IMR-90 (cell line): ENCODE measurements around the gene SAMD9. TPM values are rescaled to one million over a fixed set of nuclear protein-coding genes. Genes with fewer than 3 reads are reported as not detected.

Experiments used
- ATAC-seq: fragments of 200-7000 bp; cut with Tn5 transposase; 2 replicates; pipeline ENCODE4 v1.9.1; 2020; ENCODE audit warnings: low read depth, mild to moderate bottlenecking, moderate library complexity
- BruUV-seq: library from RNA; stranded (reverse); fragments of 400-500 nt; replicated peaks from 2 replicates; lab custom pipeline; 2021; lab: Mats Ljungman, UMichigan
- CTCF ChIA-PET: fragments of 300-600 bp; formaldehyde crosslinking; extraction: SDS; loops from one replicate; lab custom pipeline; 2021; ENCODE audit warnings: antibody characterized with exemption; lab: Yijun Ruan, JAX
- POLR2A ChIA-PET: fragments of 300-600 bp; sonication (Branson Sonifier 250); formaldehyde crosslinking; loops from one replicate; lab custom pipeline; 2022; ENCODE audit warnings: antibody characterized with exemption; ENCODE audit not compliant: unreplicated experiment; lab: Charles Lee
- DNase-seq: peaks from one replicate; pipeline ENCODE4 v3.0.0; 2013
- H2AFZ ChIP-seq: replicated peaks from 2 replicates; pipeline ENCODE3; 2013; ENCODE audit warnings: low read length, mild to moderate bottlenecking; ENCODE audit not compliant: poor library complexity
- H2AK5ac ChIP-seq: 2 replicates; pipeline ENCODE4 v1.6.1; 2013; ENCODE audit warnings: low read depth, low read length, inconsistent platforms
- H2AK9ac ChIP-seq: replicated peaks from 2 replicates; pipeline ENCODE3; 2013; ENCODE audit warnings: mild to moderate bottlenecking, low read depth, low read length, moderate library complexity; ENCODE audit not compliant: poor library complexity
- H2BK120ac ChIP-seq: 2 replicates; pipeline ENCODE4 v1.6.1; 2013; ENCODE audit warnings: low read depth, low read length, inconsistent platforms
- H2BK15ac ChIP-seq: 3 replicates; pipeline ENCODE4 v1.6.1; 2013; ENCODE audit warnings: low read depth, low read length, inconsistent platforms
- H2BK20ac ChIP-seq: 2 replicates; pipeline ENCODE4 v1.6.1; 2013; ENCODE audit warnings: low read depth, mild to moderate bottlenecking, inconsistent platforms, low read length, moderate library complexity
- H2BK5ac ChIP-seq: 2 replicates; pipeline ENCODE4 v1.6.1; 2013; ENCODE audit warnings: mild to moderate bottlenecking, low read depth, low read length, inconsistent platforms; ENCODE audit not compliant: poor library complexity, severe bottlenecking
- H3K14ac ChIP-seq: replicated peaks from 2 replicates; pipeline ENCODE4 v1.6.1; 2013; ENCODE audit warnings: low read depth, low read length, inconsistent platforms
- H3K18ac ChIP-seq: 2 replicates; pipeline ENCODE4 v1.6.1; 2013; ENCODE audit warnings: low read depth, low read length, control low read depth
- H3K23ac ChIP-seq: 2 replicates; pipeline ENCODE4 v1.6.1; 2013; ENCODE audit warnings: low read depth, low read length, inconsistent platforms
- H3K27ac ChIP-seq: 2 replicates; pipeline ENCODE4 v1.5.1; 2013; ENCODE audit warnings: mild to moderate bottlenecking, control low read depth, low read length; ENCODE audit not compliant: insufficient read depth
- H3K27me3 ChIP-seq: 2 replicates; pipeline ENCODE4 v1.6.1; 2013; ENCODE audit warnings: low read length; ENCODE audit not compliant: control insufficient read depth, insufficient read depth
- H3K36me3 ChIP-seq: 2 replicates; pipeline ENCODE4 v1.6.1; 2013; ENCODE audit warnings: low read length, mixed read lengths; ENCODE audit not compliant: control insufficient read depth, insufficient read depth
- H3K4ac ChIP-seq: 2 replicates; pipeline ENCODE4 v1.6.1; 2013; ENCODE audit warnings: low read depth, low read length, inconsistent platforms
- H3K4me1 ChIP-seq: 2 replicates; pipeline ENCODE4 v1.6.1; 2013; ENCODE audit warnings: low read length, mixed read lengths; ENCODE audit not compliant: control insufficient read depth, insufficient read depth
- H3K4me2 ChIP-seq: 2 replicates; pipeline ENCODE4 v1.6.1; 2013; ENCODE audit warnings: low read depth, mild to moderate bottlenecking, control low read depth, low read length, moderate library complexity
- H3K4me3 ChIP-seq: 2 replicates; pipeline ENCODE4 v1.5.1; 2013; ENCODE audit warnings: low read depth, mild to moderate bottlenecking, control low read depth, low read length, moderate library complexity; ENCODE audit not compliant: insufficient read depth
- H3K56ac ChIP-seq: 2 replicates; pipeline ENCODE4 v1.6.1; 2013; ENCODE audit warnings: low read length, inconsistent platforms; ENCODE audit not compliant: insufficient read depth; ENCODE audit errors: extremely low read depth
- H3K79me1 ChIP-seq, 2 experiments: 2 replicates each; pipeline ENCODE4 v1.6.1; 2013; ENCODE audit warnings: low read length in 2 of 2, inconsistent platforms in 1 of 2, low read depth in 1 of 2
- H3K9ac ChIP-seq: 2 replicates; pipeline ENCODE4 v1.6.1; 2013; ENCODE audit warnings: low read depth, low read length, control low read depth
- H3K9me1 ChIP-seq: 2 replicates; pipeline ENCODE4 v1.6.1; 2013; ENCODE audit warnings: low read length, inconsistent platforms; ENCODE audit not compliant: insufficient read depth
- H3K9me3 ChIP-seq: 2 replicates; pipeline ENCODE4 v1.6.1; 2013; ENCODE audit warnings: low read length; ENCODE audit not compliant: control insufficient read depth, insufficient read depth
- H4K20me1 ChIP-seq: 2 replicates; pipeline ENCODE4 v1.6.1; 2013; ENCODE audit warnings: low read length, inconsistent platforms; ENCODE audit not compliant: insufficient read depth
- H4K5ac ChIP-seq: 2 replicates; pipeline ENCODE4 v1.6.1; 2013; ENCODE audit warnings: mild to moderate bottlenecking, low read depth, low read length, control low read depth
- H4K8ac ChIP-seq, 2 experiments: 2 replicates each; pipeline ENCODE4 v1.6.1; 2013; ENCODE audit warnings: low read depth in 2 of 2, low read length in 2 of 2, control low read depth in 1 of 2, inconsistent platforms in 1 of 2
- H4K91ac ChIP-seq: 2 replicates; pipeline ENCODE4 v1.6.1; 2013; ENCODE audit warnings: low read depth, low read length, inconsistent platforms; ENCODE audit not compliant: insufficient read depth
- BHLHE40 ChIP-seq: fragments of 150-350 bp; IDR thresholded peaks from 2 replicates; pipeline ENCODE4 v1.6.1; 2016; ENCODE audit warnings: mild to moderate bottlenecking, low read depth, low read length
- CEBPB ChIP-seq: IDR thresholded peaks from 2 replicates; pipeline ENCODE4 v1.6.1; 2012; ENCODE audit warnings: low read depth, low read length, improper control_type of control experiment
- CHD1 ChIP-seq: IDR thresholded peaks from 2 replicates; pipeline ENCODE4 v1.6.1; 2012; ENCODE audit warnings: low read depth, low read length, improper control_type of control experiment
- CTCF ChIP-seq: conservative IDR thresholded peaks from 2 replicates; pipeline ENCODE4 v1.5.1; 2012; ENCODE audit warnings: mild to moderate bottlenecking, low read depth, low read length, improper control_type of control experiment
- ELK1 ChIP-seq: fragments of 150-350 bp; IDR thresholded peaks from 2 replicates; pipeline ENCODE4 v1.6.1; 2016; ENCODE audit warnings: low read depth, mild to moderate bottlenecking, low read length, moderate library complexity, borderline replicate concordance
- FOS ChIP-seq: fragments of 150-350 bp; IDR thresholded peaks from 2 replicates; pipeline ENCODE4 v1.6.1; 2016; ENCODE audit warnings: low read depth, low read length
- MAFK ChIP-seq: IDR thresholded peaks from 2 replicates; pipeline ENCODE4 v1.6.1; 2012; ENCODE audit warnings: low read depth, low read length, improper control_type of control experiment
- MAZ ChIP-seq: IDR thresholded peaks from 2 replicates; pipeline ENCODE4 v1.6.1; 2012; ENCODE audit warnings: low read depth, mild to moderate bottlenecking, low read length, improper control_type of control experiment, moderate library complexity, borderline replicate concordance
- MXI1 ChIP-seq: IDR thresholded peaks from 2 replicates; pipeline ENCODE4 v1.6.1; 2012; ENCODE audit warnings: low read depth, mild to moderate bottlenecking, low read length, moderate library complexity, borderline replicate concordance
- NFE2L2 ChIP-seq: fragments of 150-350 bp; IDR thresholded peaks from 2 replicates; pipeline ENCODE4 v1.6.1; 2016; ENCODE audit warnings: low read depth, mild to moderate bottlenecking, low read length
- POLR2A ChIP-seq: IDR thresholded peaks from 2 replicates; pipeline ENCODE4 v1.6.1; 2012; ENCODE audit warnings: mild to moderate bottlenecking, low read depth, low read length
- RAD21 ChIP-seq: IDR thresholded peaks from 2 replicates; pipeline ENCODE4 v1.6.1; 2012; ENCODE audit warnings: low read length, improper control_type of control experiment
- RCOR1 ChIP-seq: IDR thresholded peaks from 2 replicates; pipeline ENCODE4 v1.6.1; 2012; ENCODE audit warnings: mild to moderate bottlenecking, low read length, improper control_type of control experiment; ENCODE audit not compliant: insufficient replicate concordance
- RFX5 ChIP-seq: IDR thresholded peaks from 2 replicates; pipeline ENCODE4 v1.8.0; 2012; ENCODE audit warnings: low read depth, mild to moderate bottlenecking, low read length, moderate library complexity
- SMC3 ChIP-seq: fragments of 150-350 bp; IDR thresholded peaks from 2 replicates; pipeline ENCODE4 v1.6.1; 2016; ENCODE audit warnings: low read depth, mild to moderate bottlenecking, antibody characterized with exemption, low read length, moderate library complexity
- USF2 ChIP-seq: fragments of 150-350 bp; IDR thresholded peaks from 2 replicates; pipeline ENCODE4 v1.6.1; 2017; ENCODE audit warnings: mild to moderate bottlenecking, antibody characterized with exemption, low read length, low read depth
- WGBS, 2 experiments: methylation state at CpG; one replicate each; pipeline versions ENCODE4 v1.1.5 to v1.1.7; 2013; ENCODE audit warnings: missing lambda C conversion rate in 2 of 2; ENCODE audit not compliant: insufficient read length in 1 of 2; ENCODE audit errors: extremely low coverage in 2 of 2; 5-methylcytosine and 5-hydroxymethylcytosine counted together
- dilution Hi-C: fragments of 300-500 bp; cut with HindIII; formaldehyde crosslinking; loops from one replicate; pipeline ENCODE4 v1.14.3; 2018; ENCODE audit warnings: low sequenced_read_pairs; ENCODE audit not compliant: unreplicated experiment
- in situ Hi-C: fragments of 300-500 bp; cut with MboI; formaldehyde crosslinking; loops from 3 replicates; pipeline ENCODE4 v1.14.3; 2019; ENCODE audit warnings: low sequenced_read_pairs, inconsistent platforms, mixed read lengths
- intact Hi-C: fragments of 100-400 bp; cut with micrococcal nuclease; formaldehyde crosslinking; loops from 2 replicates; pipeline ENCODE4 v1.10.0; 2022
- polyA plus RNA-seq, 3 experiments: library from polyadenylated mRNA; depleted of rRNA; stranded (reverse); fragments of >200 nt; gene quantifications; 2 replicates each; pipeline ENCODE4 v1.2.3, GENCODE V29; 2012; ENCODE audit warnings: low replicate concordance in 1 of 3
- total RNA-seq: library from RNA; depleted of rRNA; stranded (reverse); fragments of >200 nt; gene quantifications from 2 replicates; pipeline ENCODE4 v1.2.3, GENCODE V29; 2012

Gene SAMD9
- total and polyA plus RNA-seq, 2 of the 4 experiments (the other 2 are of a cell fraction), result 1.9 to 9.5 TPM

- no peak for TF ChIP-seq MXI1
- no peak for TF ChIP-seq BHLHE40
- TF ChIP-seq SMC3, result no peak
- no peak for TF ChIP-seq MAFK
- TF ChIP-seq RAD21, result no peak
- no peak for TF ChIP-seq CEBPB
- TF ChIP-seq RFX5, result no peak
- no peak for TF ChIP-seq CTCF
- TF ChIP-seq ELK1, result no peak
- no peak for TF ChIP-seq NFE2L2
- no peak for TF ChIP-seq USF2
- no peak for TF ChIP-seq POLR2A
- TF ChIP-seq FOS, result no peak
- no peak for TF ChIP-seq MAZ
- no peak for TF ChIP-seq CHD1
- TF ChIP-seq RCOR1, result no peak
- H3K4ac ChIP-seq, result no peak overlapping the region
- H2AK5ac ChIP-seq, result no peak overlapping the region
- H4K91ac ChIP-seq, result no peak overlapping the region
- no peak overlapping the region for H2AFZ ChIP-seq
- no peak overlapping the region for H3K56ac ChIP-seq
- ChIA-PET POLR2A (no interaction called here), CTCF (interaction anchor here (0.6 kb wide), 1 partner anchor 1235 kb away, joined by 3 read pairs; no protein-coding TSS in a partner anchor)
- in situ Hi-C loops (no loop called here), intact Hi-C loops (no loop called here), dilution Hi-C loops (no loop called here)
- H3K9me3 ChIP-seq, result no peaks in the 10 kb centered on the region; the same call in 1 of the 2 replicates
- H3K4me1 ChIP-seq, result no peaks in the 10 kb centered on the region
- no peaks in the 10 kb centered on the region for H4K20me1 ChIP-seq
- H2BK5ac ChIP-seq, result no peak overlapping the region
- H2BK20ac ChIP-seq, result no peak overlapping the region
- no peak overlapping the region for H2BK15ac ChIP-seq
- no peak overlapping the region for H3K23ac ChIP-seq
- no peak overlapping the region for H3K18ac ChIP-seq
- BruUV-seq, result no TSS peak
- H4K5ac ChIP-seq, result no peak overlapping the region
- H3K27me3 ChIP-seq, result no peaks in the 10 kb centered on the region
- H3K4me3 ChIP-seq, result no peak overlapping the region
- H3K27ac ChIP-seq, result no peak overlapping the region
- no peak overlapping the region for H2AK9ac ChIP-seq
- H2BK120ac ChIP-seq, result no peak overlapping the region
- no peak for DNase-seq
- H3K9me1 ChIP-seq, result no peaks in the 10 kb centered on the region
- H3K79me1 ChIP-seq, result no peaks in the 10 kb centered on the region
- WGBS, 2 experiments, result no CpG with 5 or more reads among the region's 3 CpGs
- no peaks in the 10 kb centered on the region for H3K36me3 ChIP-seq
- no peak for ATAC-seq
- no peak overlapping the region for H3K4me2 ChIP-seq
- no peak overlapping the region for H4K8ac ChIP-seq
- no peak overlapping the region for H3K14ac ChIP-seq
- no peak overlapping the region for H3K9ac ChIP-seq
These were observed 14.4 kb upstream of the SAMD9 start for GRCh38 chr7:93132216-93132615.
